ENCODE measurements around the gene LENG9. TPM values are rescaled to one million over a fixed set of nuclear protein-coding genes. Genes with fewer than 3 reads are reported as not detected.

The LENG9 gene
- total and polyA plus RNA-seq, 2 of the 13 experiments (the other 11 are each of a cell fraction or from before 2014, with no cell fraction given), result 0.75 to 2.9 TPM

DNA sequence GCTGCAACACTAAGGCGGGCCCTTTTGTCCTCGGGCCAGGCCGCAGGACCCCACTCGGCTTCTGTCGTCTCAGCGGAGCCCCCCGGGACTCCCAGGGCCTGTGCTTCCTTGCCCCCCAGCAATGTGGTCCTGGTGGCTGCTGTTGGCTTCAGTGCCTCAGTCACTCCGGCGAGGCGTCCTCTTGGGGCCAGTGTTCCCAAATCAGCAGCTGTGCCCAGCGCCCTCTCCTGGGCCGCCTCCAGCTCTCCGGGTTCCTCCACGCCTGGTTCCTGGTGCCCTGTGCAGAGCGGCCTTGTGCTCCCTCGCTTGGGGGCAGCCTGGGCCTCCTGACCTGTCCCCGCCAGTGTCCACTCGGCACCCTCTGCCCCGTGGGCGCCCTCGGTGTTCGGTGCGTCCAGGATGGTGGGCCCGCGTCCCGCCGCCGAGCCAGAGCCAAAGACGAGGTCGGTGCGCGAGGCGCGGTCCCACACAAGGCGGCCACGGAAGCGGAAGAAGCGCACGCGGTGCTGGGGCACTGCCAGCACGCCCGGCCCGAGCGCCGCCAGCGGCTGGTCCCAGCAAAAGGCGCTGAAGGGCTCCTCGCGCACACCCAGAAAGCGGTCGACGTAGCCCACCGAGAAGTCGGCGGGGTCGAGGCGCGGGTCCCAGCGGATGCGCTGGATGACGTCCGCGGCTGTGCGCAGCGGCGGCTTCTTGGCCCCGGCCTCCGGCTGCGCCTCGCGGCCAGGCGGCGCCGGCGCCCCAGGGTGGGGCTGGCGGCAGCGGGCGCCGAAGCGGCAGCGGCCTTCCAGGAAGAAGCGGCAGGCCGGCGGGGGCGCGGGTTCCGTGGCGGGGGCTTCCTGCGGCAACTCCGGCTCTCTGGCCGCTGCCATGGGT, 685 bp downstream of the LENG9 start (continued):
- TF ChIP-seq, protein P1, sequence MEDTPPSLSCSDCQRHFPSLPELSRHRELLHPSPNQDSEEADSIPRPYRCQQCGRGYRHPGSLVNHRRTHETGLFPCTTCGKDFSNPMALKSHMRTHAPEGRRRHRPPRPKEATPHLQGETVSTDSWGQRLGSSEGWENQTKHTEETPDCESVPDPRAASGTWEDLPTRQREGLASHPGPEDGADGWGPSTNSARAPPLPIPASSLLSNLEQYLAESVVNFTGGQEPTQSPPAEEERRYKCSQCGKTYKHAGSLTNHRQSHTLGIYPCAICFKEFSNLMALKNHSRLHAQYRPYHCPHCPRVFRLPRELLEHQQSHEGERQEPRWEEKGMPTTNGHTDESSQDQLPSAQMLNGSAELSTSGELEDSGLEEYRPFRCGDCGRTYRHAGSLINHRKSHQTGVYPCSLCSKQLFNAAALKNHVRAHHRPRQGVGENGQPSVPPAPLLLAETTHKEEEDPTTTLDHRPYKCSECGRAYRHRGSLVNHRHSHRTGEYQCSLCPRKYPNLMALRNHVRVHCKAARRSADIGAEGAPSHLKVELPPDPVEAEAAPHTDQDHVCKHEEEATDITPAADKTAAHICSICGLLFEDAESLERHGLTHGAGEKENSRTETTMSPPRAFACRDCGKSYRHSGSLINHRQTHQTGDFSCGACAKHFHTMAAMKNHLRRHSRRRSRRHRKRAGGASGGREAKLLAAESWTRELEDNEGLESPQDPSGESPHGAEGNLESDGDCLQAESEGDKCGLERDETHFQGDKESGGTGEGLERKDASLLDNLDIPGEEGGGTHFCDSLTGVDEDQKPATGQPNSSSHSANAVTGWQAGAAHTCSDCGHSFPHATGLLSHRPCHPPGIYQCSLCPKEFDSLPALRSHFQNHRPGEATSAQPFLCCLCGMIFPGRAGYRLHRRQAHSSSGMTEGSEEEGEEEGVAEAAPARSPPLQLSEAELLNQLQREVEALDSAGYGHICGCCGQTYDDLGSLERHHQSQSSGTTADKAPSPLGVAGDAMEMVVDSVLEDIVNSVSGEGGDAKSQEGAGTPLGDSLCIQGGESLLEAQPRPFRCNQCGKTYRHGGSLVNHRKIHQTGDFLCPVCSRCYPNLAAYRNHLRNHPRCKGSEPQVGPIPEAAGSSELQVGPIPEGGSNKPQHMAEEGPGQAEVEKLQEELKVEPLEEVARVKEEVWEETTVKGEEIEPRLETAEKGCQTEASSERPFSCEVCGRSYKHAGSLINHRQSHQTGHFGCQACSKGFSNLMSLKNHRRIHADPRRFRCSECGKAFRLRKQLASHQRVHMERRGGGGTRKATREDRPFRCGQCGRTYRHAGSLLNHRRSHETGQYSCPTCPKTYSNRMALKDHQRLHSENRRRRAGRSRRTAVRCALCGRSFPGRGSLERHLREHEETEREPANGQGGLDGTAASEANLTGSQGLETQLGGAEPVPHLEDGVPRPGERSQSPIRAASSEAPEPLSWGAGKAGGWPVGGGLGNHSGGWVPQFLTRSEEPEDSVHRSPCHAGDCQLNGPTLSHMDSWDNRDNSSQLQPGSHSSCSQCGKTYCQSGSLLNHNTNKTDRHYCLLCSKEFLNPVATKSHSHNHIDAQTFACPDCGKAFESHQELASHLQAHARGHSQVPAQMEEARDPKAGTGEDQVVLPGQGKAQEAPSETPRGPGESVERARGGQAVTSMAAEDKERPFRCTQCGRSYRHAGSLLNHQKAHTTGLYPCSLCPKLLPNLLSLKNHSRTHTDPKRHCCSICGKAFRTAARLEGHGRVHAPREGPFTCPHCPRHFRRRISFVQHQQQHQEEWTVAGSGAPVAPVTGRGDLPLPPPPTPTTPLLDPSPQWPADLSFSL (CRISPR knock-in tag; IDR thresholded peaks at IDR 0.05), result no peak
- peak; percentile 77 for TF ChIP-seq ZNF788 (CRISPR knock-in tag; IDR thresholded peaks at IDR 0.05; ENCODE audit: borderline replicate concordance)
- 0 out of 2 replicates have a peak, but pooled peaks have one; percentile 35 for TF ChIP-seq NR1H2 (CRISPR knock-in tag; IDR thresholded peaks at IDR 0.05; ENCODE audit: borderline replicate concordance, low read depth)
- TF ChIP-seq ZSCAN20 (CRISPR knock-in tag; IDR thresholded peaks at IDR 0.05; ENCODE audit: borderline replicate concordance), result 0 out of 2 replicates have a peak, but pooled peaks have one; percentile 21
- TF ChIP-seq CEBPG (CRISPR knock-in tag; IDR thresholded peaks at IDR 0.05), result no peak
- TF ChIP-seq ZNF446 (CRISPR knock-in tag; IDR thresholded peaks at IDR 0.05), result no peak
- no peak for TF ChIP-seq SMC3 (IDR thresholded peaks at IDR 0.05; ENCODE audit: low read length)
- TF ChIP-seq, protein P2, sequence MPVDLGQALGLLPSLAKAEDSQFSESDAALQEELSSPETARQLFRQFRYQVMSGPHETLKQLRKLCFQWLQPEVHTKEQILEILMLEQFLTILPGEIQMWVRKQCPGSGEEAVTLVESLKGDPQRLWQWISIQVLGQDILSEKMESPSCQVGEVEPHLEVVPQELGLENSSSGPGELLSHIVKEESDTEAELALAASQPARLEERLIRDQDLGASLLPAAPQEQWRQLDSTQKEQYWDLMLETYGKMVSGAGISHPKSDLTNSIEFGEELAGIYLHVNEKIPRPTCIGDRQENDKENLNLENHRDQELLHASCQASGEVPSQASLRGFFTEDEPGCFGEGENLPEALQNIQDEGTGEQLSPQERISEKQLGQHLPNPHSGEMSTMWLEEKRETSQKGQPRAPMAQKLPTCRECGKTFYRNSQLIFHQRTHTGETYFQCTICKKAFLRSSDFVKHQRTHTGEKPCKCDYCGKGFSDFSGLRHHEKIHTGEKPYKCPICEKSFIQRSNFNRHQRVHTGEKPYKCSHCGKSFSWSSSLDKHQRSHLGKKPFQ (CRISPR knock-in tag; IDR thresholded peaks at IDR 0.05; ENCODE audit: insufficient replicate concordance), result peak; percentile 41
- TF ChIP-seq GABPB1 (CRISPR knock-in tag; IDR thresholded peaks at IDR 0.05), result peak; percentile 76
- no peak for TF ChIP-seq EP300 (IDR thresholded peaks at IDR 0.05; ENCODE audit: low read depth in 2 of 2, low read length in 2 of 2)
- no peak for TF ChIP-seq EP300 (CRISPR knock-in tag; IDR thresholded peaks at IDR 0.05; ENCODE audit: borderline replicate concordance)
- no peak for TF ChIP-seq NFIC (IDR thresholded peaks at IDR 0.05; ENCODE audit: low read length)
- TF ChIP-seq, protein P3, sequence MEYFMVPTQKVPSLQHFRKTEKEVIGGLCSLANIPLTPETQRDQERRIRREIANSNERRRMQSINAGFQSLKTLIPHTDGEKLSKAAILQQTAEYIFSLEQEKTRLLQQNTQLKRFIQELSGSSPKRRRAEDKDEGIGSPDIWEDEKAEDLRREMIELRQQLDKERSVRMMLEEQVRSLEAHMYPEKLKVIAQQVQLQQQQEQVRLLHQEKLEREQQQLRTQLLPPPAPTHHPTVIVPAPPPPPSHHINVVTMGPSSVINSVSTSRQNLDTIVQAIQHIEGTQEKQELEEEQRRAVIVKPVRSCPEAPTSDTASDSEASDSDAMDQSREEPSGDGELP (IDR thresholded peaks at IDR 0.05; ENCODE audit: borderline replicate concordance, low read depth), result no peak
- TF ChIP-seq FLYWCH1 (CRISPR knock-in tag; IDR thresholded peaks at IDR 0.05), result no peak
- no peak for TF ChIP-seq ZNF75D (CRISPR knock-in tag; IDR thresholded peaks at IDR 0.05; ENCODE audit: borderline replicate concordance)
- TF ChIP-seq, protein P4, sequence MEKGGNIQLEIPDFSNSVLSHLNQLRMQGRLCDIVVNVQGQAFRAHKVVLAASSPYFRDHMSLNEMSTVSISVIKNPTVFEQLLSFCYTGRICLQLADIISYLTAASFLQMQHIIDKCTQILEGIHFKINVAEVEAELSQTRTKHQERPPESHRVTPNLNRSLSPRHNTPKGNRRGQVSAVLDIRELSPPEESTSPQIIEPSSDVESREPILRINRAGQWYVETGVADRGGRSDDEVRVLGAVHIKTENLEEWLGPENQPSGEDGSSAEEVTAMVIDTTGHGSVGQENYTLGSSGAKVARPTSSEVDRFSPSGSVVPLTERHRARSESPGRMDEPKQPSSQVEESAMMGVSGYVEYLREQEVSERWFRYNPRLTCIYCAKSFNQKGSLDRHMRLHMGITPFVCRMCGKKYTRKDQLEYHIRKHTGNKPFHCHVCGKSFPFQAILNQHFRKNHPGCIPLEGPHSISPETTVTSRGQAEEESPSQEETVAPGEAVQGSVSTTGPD (CRISPR knock-in tag; IDR thresholded peaks at IDR 0.05), result no peak
- TF ChIP-seq NFE2L2 (IDR thresholded peaks at IDR 0.05; ENCODE audit: low read length), result no peak
- no peak for TF ChIP-seq REXO4 (CRISPR knock-in tag; IDR thresholded peaks at IDR 0.05; ENCODE audit: borderline replicate concordance)
- peak; percentile 99 for TF ChIP-seq KDM2A (CRISPR knock-in tag; IDR thresholded peaks at IDR 0.05; ENCODE audit: borderline replicate concordance, low read depth)

All from HepG2 (cell line).